Retina (tissue), 1 donor: ENCODE results near the gene SNRPB.

Experiments used
- DNase-seq: peaks from one replicate; pipeline ENCODE4 v3.0.0-alpha.2; 2016

The SNRPB gene

GRCh38 chr20:2473516-2473915, 2.9 kb upstream of the SNRPB start:
- no peak for DNase-seq

DNA sequence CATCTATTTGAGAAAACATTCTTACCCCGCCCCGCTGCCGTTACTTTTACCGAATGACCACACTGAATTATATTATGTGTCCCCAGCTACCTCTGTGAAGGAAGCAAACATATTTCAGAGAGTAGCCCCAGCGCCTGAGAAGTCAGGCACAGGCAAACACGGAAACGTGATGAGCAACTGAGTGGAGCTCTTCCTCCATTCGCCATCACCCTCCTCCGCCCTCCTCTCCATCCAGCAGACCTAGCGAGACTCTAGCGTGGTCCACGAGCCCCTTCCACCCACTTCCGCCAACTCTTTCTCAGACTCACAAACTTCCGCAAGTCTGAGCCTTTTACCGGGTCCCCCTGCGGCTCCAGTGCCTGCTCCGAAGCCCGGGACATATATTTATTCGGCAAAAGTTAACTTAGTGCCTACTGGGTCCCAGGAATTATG, 582 bp downstream of the SNRPB start:
- DNase-seq: no peak

GRCh38 chr20:2468581-2469407, 1.8 kb downstream of the SNRPB start:
- no peak for DNase-seq

DNA sequence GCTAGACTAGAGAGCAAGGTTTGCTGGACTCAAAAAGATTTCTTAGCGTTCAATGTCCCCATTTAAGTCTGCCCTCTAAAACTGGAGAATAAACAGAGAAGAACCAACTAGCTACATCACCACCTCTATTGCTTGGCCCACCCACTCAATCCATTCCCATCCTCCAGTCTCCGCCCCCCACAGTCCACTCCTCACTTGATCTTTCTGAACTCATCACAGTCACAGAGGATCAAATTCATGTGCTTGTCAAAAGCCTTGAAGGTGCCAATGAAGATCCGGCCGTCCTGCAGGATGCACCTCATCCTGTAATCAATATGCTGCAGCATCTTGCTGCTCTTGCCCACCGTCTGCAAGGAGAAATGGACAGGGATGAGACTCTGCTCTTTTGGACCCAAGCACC, 3.2 kb downstream of the SNRPB start:
- no peak for DNase-seq

- DNase-seq: no peak
These were observed 5.5 kb downstream of the SNRPB start for GRCh38 chr20:2465100-2465499.

- DNase-seq: no peak
These were observed 6.8 kb downstream of the SNRPB start for GRCh38 chr20:2463616-2464365.

DNA sequence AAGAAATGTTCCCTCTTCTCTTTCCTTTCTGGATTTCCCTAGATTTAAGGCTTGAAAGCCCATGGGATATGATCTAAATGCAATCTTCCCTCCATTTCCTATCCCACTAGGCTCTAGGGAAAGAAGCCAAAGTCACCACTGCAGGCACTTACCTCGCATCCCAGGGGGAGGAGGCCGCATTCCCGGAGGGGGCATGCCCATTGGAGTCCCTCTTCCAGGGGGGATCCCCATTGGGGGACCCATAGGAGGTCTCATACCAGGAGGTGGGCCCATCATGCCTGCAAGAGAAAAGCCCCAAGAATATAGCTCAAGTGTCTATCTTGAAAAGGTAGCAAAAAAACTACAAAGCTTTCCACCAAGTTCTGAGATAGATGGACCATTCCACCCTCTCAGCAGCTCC, 8.1 kb downstream of the SNRPB start:
- DNase-seq: no peak

GRCh38 chr20:2460752-2461424, 9.7 kb downstream of the SNRPB start:
- DNase-seq: no peak

- no peak for DNase-seq
These were observed 10.4 kb downstream of the SNRPB start for GRCh38 chr20:2459981-2460751.

- DNase-seq: no peak
These were observed 11.6 kb downstream of the SNRPB start for GRCh38 chr20:2458919-2459499.

- no peak for DNase-seq
These were observed 14.7 kb downstream of the SNRPB start for GRCh38 chr20:2455771-2456497.

- no peak for DNase-seq
These were observed 16.8 kb downstream of the SNRPB start for GRCh38 chr20:2453792-2454191.

DNA sequence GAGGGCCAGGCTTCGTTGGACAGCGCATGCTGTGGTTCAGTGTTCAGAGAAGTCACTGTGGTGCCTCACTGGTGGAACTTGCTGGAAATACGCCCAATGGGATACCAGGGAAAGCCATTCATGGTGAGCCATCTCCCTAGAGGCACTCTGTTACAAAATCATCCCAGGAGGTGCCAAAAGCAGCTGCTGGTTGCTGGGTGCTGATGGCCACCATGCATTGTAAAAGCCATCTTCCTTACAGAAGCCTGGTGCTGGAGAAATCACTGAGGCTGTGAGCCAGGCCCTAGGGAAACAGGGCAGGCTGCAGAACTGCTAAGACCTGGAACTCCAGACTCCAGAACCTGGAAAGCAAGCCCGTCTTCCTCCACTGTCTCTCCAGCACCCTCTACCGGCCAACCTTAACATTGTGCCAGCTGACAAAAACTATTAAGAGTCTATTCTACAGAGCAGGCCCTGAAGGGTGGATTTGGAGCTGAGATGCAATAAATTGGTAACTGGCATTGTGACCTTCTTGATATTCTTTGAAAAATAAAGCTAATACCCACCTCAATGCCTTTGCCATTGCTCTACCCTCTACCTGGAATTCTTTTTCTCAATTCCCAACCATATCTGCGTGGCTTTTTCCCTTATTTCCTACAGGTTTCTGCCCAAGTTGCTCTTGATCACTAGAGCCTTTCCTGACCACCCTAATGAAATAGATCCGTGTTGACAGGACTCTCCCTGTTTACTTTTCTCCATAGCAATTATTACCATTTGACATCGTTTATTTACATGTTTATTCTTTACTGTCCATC, 18.5 kb downstream of the SNRPB start:
- peak; percentile 70 for DNase-seq

- no peak for DNase-seq
These were observed 19.2 kb downstream of the SNRPB start for GRCh38 chr20:2451422-2451821.

- DNase-seq: no peak
These were observed 21.2 kb downstream of the SNRPB start for GRCh38 chr20:2449386-2449785.

DNA sequence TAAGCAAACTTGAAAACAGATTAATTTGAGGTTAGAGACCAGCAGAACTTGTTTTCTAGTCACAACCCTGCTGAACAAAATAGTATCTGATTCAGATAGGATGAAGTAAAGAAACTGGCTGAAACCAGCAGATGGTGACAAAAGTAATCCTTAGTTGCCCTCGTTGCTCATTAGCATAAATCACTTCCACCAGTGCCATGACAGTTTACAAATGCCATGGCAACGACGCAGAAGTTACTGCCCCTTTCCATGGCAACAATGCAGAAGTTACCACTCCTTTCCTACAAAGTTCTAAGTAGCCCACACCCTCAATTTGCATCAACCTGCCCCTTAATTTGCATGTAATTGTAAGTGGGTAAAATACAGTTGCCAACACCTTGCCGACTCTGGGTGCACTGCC, 23.7 kb downstream of the SNRPB start:
- no peak for DNase-seq

GRCh38 chr20:2431185-2431584, 39.4 kb downstream of the SNRPB start:
- DNase-seq: no peak

DNA sequence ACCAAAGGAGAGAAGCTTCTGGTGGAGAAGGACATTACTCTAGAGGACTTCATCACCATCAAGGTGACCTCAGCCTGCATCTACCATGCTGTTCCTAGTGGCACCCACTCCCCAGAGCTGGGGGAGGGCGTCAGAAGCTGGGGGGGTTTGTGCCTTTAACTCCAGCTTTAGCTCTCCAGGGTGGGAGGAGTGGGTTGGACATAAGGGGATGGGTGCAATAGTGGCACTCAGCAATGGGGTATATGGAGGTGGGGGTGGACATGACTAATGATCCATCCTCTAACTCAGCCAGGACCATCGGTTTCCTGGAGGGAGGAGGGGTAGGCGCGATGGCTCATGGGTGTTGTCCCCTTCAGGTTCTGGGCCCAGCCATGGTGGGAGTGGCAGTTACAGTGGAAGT, 40.1 kb downstream of the SNRPB start:
- no peak for DNase-seq

GRCh38 chr20:2429051-2429450, 41.5 kb downstream of the SNRPB start:
- no peak for DNase-seq

DNA sequence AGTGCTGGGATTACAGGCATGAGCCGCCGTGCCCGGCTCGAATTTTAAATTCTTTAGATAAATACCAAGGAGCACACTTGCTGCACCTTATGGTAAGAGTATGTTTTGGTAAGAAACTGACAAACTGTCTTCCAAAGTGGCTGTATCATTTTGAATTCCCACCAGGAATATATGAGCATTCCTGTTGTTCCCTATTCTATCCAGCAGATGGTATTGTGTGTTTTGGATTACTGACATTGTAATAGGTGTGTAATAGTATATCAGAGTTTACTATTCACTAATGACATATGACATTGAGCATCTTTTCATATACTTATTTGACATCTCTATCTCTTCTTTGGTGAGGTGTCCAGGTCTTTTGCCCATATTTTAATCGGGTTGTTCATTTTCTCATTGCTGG, 49.3 kb downstream of the SNRPB start:
- DNase-seq: no peak

- DNase-seq: no peak
These were observed 50.1 kb downstream of the SNRPB start for GRCh38 chr20:2420510-2420909.
